Epidermal melanocyte (primary cell): Measurements from ENCODE around the gene MAP4K3.
"Not testable (repeated sequence)": the region's sequence is repeated elsewhere in the genome, so short reads cannot be mapped to it uniquely, and the experiment has no call there.

ENCODE experiments used
- DNase-seq: peaks from one replicate; pipeline ENCODE4 v3.0.0; 2011; ENCODE audit warnings: low spot score; ENCODE audit not compliant: insufficient read length

The MAP4K3 gene

DNA sequence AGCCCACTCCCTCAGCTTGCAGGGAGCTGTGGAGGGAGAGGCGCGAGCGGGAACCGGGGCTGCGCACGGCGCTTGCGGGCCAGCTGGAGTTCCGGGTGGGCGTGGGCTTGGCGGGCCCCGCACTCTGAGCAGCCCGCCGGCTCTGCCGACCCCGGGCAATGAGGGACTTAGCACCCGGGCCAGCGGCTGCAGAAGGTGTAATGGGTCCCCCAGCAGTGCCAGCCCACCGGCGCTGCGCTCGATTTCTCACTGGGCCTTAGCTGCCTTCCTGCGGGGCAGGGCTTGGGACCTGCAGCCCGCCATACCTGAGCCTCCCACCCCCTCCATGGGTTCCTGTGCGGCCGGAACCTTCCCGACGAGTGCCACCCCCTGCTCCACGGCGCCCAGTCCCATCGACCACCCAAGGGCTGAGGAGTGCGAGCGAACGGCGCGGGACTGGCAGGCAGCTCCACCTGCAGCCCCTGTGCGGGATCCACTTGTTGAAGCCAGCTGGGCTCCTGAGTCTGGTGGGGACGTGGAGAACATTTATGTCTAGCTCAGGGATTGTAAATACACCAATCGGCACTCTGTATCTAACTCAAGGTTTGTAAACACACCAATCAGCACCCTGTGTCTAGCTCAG lies 192.7 kb downstream of the MAP4K3 start:
- DNase-seq, result not testable (repeated sequence)

DNA sequence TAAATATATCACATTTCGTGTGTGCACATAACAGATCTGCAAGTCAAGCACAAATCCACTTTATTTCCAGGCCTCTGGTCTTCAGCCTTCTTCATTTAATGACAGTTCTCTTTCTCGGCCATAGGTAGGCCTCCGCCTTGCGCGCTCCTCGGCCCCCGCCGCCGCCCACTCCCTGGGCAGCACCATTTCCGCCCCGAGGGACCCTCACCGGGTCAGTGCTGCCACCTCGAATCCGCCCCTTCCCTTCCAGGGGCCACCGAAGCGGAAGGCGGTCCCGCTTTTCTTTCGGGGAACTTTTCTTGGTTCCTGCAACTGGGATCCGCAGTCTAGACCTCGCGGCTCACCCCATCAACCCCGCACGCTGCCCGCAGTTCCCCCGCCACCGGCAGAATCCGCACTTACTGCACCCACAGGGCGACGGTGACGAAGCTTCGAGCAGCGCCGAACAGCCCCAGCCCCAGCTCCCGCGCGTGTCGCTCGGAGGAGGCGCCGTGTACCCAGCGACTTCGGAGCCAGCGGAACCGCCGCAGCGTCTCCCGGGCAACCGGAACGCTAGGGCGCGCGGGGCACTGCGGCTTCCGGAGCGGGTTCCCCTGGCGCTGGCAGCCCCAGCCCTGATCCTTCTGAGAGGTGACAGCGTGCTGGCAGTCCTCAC lies 193.5 kb downstream of the MAP4K3 start, which contains the start of gene CDKL4:
CDKL4 (minus strand) TSS at position 502 of the 655 bp plus-strand sequence.
- no peak for DNase-seq

DNA sequence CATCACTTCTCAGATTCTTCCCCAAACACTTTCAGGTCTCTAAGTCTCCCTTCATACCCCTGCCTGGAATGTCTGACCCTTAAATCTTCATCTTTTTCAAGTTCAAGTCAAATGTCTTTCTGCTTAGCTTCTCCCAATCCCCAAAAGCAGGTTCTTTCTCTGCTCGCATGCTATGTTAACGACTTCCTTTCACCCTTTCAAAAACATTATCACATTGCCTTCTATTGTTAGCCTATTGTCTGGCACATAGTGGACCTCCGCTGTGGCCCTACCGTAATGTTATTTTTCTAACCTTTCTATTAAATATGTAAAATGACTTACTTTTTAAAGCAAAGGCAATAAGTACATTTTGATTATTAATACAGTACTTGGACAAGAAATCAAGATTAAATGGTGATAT lies 195.5 kb downstream of the MAP4K3 start:
- no peak for DNase-seq

DNA sequence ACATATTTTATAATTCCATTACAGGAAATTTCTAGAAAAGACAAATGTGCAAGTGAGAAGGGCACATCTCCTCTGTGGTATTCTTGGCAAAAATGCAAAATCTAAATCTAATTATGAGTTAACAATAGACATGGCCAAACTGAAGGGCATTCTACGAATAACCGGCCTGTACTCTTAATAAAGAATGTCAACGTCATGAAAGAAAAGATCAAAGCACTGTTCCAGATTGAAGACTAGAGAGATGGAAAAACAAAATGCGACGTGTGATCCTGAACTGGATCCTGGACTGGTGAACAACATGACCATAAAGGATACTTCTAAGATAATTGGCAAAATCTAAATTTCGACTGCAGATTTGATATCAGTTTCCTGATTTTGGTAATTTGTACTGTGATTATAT lies 196.3 kb downstream of the MAP4K3 start:
- no peak for DNase-seq

DNA sequence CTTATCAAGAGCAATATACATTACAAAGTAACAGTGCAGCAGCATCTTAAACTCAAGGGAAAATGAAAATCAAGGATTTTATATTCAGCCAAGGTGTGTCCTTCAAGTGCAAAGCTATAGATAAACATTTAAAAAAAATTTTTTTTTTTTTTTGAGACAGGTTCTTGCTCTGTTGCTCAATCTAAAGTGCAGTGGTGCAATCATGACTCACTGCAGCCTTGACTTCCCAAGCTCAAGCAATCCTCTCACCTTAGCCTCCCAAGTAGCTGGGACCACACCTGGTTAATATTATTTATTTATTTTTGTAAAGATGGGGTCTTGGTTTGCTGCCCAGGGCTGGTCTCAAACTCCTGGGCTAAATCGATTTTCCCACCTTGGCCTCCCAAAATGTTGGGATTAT lies 202.3 kb downstream of the MAP4K3 start:
- no peak for DNase-seq

DNA sequence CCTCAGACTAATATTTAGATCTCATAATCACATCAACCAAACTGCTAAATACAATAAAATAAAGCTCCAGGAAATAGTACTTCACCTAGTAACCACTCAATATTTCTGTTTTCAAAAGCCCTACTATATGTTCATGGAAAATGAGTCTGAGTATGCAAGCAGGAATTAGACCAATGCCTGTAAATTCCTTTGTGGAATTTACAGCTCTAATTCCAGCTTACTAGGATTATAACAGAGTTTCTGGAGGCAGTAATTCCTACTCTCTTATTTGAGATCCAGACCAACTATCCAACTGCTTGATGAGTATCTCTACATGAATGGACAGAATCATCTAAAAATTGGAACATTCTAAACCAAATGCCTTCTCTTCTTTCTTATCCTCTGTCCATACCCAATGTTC lies 204.9 kb downstream of the MAP4K3 start:
- DNase-seq, result no peak

DNA sequence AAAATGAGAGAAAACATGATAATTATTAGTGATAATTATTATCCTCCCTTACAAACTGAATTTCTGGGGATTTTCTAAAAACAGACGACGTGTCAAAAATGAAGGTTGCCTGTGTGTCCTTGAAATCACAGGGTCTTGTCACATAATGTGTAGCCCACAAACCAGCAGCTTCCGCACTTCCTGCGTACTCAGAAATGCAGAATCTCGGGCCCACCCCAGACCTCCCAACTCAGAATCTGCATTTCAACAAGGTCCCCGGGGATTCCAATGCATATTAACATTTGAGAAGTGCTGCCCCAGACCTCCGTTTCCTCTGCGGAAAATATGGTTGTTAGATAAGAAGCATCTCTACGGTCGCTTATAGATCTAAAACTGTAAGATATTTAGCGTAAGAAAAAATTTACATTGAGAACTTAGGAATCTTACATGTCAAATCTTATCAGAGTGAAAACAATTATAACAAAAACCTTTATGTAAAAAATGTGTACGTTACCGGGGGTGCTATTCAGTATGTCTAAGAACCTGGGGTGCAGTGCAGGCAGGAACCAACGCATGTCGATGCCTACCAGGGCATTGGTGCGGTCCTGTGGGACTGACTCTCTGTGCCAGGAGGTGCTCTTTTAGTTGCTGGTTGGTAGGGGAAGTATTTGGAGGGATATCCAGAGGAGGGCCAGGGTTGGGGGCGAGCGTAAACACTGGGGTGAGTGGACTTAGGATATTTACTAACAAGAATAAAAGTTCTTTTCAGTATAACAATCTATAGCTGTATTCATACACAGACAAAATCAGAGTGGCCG lies 208.5 kb downstream of the MAP4K3 start:
- DNase-seq, result no peak

DNA sequence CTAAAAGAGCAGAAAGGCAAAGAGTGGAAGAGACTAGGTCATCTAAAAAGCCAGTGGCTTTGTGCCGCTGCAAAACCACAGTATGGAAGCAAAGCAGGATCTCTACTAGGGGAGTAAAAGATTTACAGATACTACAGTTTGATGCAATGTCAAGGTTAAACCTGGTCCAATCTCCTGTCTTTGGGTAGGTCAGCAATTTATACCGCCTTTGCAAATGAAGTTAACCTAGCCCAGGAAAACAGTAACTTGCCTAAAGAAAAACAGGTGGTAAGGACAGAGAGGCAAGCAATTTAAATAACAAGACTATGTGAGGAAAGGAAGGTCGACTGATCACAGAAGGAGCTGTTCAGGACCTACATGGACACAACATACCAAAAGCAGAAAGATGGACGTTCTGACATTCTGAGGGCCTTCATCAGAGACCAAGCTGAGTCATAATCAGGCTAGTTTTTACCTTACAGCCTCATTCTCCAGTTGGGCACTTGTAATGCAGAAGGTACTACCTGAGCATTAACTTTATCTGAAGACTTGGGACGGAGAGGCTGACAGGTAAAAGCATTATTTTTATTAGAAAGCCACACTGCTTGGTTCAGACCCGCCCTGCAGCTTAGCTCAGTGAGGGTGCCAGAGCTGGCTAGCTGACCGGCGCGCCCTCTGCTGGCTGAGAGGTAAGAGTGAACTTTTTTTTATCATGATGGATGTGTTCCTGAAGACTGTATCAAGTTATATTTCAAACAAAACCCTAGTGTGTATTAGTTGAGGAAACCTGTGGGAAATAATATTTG lies 209.3 kb downstream of the MAP4K3 start:
- peak; percentile 52 for DNase-seq

DNA sequence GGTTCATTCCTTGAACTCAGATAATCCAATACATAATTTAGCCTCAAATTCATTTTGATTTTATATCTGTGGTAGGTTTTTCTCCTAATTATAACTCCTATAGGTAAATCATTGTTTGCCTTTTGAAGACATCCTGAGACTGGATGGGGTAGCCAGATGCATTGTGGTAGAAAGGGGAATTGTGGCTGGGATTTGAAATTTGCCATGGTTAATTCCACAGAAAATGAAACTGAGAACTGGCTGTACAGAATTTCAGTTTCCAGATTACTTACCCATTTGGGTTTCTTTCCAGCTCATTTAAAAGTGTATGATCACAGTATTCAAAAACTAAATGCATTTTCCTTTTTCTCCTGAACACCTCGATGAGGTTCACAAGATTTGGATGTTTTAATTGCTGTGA lies 211.5 kb downstream of the MAP4K3 start:
- DNase-seq, result no peak

DNA sequence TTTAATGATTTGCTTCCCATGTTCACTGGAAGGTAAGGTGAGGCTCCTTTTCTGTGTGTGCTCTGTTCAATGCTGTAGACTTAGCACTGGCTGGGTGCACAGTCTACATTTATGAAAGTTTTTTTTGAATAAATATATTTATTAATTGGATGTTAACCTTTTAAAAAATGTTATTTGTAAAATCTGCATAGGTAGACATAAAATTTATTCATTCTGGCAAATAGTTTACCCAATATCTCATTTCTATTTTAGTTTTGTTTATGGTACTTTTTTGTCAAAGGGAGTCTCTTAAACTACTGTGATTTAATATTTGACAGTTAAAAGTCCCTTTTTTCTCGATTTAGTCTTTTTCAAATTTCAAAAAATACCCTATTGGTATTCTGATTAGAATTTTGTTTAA lies 213.2 kb downstream of the MAP4K3 start:
- no peak for DNase-seq

DNA sequence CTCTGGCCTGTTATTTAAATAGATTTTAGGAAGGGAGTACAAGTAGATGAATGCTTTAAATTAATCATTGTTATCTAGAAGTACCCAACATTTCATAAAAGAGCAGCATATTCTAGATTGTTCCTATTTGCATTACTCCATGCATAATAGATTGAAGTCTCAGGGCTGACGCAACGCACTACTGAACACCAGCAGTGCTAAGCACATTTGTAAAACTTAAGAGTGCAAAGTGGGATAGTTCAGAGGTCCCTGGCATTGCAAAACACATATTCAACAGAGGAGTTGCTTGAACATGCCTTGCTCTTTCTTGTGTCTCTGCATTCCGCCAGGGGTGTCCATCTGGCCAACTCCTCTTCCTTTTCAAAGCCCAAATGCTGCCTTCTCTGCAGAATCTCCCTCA lies 215.6 kb downstream of the MAP4K3 start:
- no peak for DNase-seq

DNA sequence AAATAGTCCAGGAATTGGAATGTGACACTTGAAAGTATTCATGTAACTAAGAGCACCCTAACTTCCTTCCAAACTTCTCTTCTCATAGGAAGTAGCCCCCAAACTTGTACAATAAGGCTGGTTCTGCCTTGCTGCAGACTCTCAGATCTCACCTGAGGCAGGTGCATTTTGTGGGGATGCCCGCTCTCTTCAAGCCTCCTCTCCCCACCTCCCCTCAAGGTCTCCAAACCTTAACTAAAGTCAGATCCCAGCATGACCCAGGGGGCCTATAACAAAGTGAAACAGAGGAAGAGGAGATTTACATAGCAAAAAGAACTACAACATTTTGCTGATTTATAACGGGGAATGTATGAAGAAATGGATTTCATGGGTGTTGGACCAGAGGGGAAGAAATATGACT lies 216.9 kb downstream of the MAP4K3 start:
- no peak for DNase-seq

DNA sequence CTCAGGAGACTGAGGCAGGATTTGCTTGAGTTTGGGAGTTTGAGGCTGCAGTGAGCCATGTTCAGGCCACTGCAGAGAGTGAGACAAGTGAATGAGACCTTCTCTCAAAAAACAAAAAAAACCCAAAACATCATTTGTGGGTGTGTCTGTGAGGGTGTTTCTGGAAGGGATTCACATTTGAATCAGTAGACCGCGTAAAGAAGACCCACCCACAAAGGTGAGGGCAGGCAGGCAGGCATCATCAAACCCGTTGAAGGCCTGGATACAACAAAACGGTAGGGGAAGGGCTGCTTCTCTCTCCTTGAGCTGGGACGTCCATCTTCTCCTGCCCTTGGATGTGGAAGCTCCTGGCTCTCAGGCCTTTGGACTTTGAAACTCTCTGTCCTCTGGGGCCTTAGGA lies 218.7 kb downstream of the MAP4K3 start:
- no peak for DNase-seq

DNA sequence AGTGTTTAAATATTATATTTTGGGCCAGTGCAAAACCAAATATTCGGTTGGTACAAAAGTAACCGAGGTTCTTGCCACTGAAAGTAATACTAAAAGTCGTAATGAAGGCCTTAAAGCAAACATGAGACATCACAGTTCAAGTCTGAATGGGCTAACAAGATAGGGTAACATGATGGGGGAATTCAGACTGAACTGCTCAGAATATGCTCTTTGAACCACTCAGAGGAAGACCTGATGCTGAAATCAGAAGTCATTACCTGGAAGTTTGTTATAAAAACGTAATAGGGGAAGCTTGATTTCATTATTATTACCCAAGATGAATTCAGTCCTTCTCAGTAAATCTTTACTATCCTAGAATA lies 219.9 kb downstream of the MAP4K3 start:
- no peak for DNase-seq

DNA sequence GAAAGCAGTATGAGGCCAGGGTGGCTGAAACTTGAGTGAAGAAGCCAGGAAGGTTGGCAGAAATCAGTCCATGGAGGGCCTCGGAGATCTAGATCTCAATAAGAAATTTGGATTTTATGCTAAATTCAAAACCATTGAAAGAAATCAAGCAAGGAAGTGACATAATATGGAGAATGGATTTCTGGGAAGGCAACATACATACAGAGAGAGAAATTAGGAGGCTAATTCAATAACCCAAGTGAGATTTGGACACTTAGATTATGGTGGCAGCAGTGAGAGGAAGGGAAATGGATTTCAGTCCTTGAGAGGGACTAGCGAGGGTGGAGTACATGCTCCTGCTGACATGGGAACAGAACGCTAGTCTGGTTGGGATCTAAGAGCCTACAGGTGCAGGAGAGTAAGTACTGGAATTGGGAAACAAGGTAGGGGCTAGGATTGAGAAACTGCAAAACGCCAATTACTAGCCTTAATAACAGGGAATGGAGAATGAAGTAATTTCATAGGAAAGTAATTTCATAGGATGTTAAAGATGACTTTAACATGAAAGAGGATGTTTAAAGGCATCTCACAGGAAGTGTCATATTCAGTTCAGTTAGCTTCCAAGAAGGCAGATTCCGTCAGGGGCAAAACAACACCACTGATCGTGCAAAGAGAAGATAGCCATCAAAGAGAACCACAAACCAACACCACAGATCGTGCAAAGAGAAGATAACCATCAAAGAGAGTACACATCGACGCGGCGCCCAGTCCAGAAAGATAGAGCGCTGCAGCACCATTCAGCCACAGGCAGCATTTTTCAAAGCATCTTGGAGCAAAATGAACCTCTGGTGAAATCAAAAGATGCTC lies 220.5 kb downstream of the MAP4K3 start:
- DNase-seq, result no peak

DNA sequence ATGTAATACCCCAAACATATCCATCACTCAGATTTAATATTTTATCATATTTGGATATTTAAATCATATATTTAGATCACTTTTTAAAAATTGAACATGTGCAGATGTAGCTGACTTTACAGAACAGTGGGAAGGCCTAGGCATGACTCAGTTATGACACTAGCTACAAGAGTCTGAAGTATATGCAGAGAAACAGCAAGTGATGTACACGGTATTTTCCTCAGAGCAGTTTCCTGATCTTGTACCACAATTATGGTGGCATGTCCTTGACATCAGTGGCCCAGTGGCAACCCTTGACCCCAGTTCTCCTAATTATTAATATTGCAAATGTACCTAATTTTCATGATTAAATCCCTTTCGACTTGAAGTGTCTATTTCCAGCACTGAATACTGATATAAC lies 221.5 kb downstream of the MAP4K3 start:
- DNase-seq, result no peak

DNA sequence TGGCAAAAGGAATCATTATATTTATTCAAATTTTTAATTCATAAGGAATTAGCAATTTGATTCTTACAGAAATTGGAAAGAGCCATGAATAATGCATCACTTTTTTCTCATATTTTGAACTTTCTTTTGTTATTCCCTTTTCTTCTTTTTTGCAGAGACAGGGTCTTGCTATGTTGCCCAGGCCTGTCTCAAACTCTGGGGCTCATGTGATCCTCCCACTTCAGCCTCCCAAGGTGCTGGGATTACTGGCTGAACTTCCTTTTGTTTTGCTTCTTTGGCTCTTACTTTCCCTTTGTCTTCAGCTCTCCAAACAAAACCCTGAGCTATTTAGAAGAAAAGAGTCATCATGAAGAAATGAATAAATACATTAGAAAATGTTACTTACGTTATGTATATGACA lies 224.1 kb downstream of the MAP4K3 start:
- DNase-seq, result no peak

DNA sequence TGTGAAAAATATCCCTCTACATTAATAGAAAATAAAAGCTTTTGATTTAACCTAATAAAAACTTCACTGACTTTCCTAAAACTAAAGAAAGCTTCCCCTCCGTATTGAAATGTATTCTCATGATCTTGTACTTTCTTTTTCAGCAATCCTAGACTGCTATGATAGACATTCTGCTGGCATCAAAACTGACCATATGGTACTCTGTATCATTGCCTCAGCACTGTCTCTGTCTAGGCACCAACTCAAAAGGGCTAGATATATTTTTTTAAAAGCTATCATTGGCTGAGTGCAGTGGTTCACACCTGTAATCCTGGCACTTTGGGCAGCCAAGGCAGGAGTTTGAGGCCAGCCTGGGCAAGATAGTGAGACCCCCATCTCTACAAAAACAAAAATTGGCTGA lies 226.2 kb downstream of the MAP4K3 start:
- no peak for DNase-seq

DNA sequence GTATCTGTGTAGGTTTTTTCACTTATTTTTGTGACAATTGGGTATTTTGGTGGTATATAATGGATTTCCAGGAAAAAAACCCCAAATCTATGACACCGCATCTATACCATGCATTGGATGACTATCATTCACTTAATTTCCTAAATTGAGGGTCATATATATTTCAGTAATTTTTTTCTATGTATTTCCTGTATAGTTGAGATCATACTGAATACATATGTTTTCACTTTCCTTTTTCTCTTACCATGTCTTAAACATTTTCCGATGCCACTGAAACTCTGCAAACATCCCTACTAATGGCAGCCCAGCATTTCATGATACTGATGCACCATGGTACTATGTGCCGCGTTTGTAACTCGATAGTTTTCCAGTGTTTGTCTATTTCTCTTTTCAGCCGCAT lies 233.7 kb downstream of the MAP4K3 start:
- no peak for DNase-seq

DNA sequence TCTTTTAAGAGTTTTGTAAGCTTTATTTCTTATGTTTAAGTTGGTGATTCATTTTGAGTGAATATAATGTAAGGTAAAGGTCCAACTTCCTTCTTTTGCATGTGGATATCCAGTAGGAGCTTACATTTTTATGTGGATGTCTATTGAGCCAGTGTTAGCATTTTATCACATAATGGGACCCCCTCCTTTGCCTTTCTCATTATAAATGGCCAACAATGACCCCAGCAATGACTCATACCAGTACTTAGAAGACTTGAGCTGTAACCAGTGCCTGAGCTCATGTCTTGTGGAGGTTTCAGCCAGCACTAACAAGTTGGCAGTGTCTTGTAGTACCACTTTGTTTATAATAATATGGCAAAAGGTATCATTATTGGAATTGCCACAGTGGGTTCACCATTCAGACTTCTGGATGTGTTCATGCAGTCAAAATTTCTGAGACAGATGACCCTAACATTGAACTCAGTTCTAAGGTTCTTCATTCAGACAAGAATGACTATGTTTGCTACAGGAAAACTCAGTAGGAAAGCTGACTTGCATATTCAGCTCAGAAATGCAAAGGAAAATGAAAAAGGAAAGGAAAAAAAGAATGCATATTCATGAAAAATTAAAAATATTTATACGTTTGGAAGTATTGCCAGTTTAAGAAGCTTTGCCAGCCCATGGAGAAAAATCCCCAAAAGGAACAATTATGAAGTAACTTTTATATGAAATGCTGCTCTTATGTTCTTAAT lies 234.3 kb downstream of the MAP4K3 start:
- no peak for DNase-seq
